T-helper 22 cell (primary cell): ENCODE measurements around the gene NEDD9.

Experiments used
- DNase-seq: peaks from one replicate; pipeline ENCODE4 v3.0.0-alpha.2; 2020; ENCODE audit warnings: low read depth

The NEDD9 gene

GRCh38 chr6:11141295-11141694, 91.2 kb downstream of the NEDD9 start:
- no peak for DNase-seq

- no peak for DNase-seq
Measured at GRCh38 chr6:11140056-11140455, 92.4 kb downstream of the NEDD9 start.

- no peak for DNase-seq
Measured at GRCh38 chr6:11139051-11139960, 93.2 kb downstream of the NEDD9 start.

GRCh38 chr6:11136809-11137208, 95.7 kb downstream of the NEDD9 start:
- no peak for DNase-seq
